ENCODE results near the gene RNF144B.

The RNF144B gene

GRCh38 chr6:18412068-18412467, 24.9 kb downstream of the RNF144B start:
- no peak for DNase-seq

DNA sequence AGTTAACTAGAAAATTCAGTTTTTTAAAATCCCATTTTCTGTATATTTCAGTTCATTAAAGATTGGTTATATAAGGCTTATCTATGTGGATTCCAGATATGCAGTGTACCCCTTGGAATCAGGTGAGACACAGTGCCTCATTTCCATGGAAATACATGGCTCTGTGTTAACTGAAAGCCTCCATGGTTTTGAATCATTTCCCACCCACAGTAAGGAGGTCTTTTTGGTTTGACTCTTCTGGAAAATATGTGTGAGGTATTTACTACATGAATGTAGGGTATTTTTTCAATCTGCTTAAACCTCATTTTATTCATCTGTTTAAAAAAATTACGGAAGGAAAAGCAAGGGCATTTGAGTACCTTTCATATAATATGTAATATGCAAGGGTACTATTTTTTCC, 25.5 kb downstream of the RNF144B start:
- DNase-seq: no peak

DNA sequence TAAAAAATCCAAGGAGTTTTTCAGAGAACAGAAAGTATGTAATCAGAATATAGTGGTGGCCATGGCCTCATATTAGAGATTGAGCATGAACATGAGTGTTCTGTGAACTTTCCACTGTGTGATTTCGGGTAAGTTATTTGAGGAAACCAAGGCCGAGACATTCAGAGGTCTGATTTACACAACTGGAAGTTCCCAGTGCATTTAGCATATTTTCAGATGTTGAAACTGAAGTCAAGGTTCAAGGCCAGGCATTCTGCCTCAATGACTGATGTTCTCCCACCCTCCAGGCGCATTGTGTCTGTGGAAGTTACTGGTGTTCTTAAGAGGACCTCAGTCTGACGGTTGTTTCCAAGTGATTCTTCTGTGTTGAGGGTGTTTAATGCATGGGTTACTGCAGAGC, 26.2 kb downstream of the RNF144B start:
- DNase-seq: no peak

DNA sequence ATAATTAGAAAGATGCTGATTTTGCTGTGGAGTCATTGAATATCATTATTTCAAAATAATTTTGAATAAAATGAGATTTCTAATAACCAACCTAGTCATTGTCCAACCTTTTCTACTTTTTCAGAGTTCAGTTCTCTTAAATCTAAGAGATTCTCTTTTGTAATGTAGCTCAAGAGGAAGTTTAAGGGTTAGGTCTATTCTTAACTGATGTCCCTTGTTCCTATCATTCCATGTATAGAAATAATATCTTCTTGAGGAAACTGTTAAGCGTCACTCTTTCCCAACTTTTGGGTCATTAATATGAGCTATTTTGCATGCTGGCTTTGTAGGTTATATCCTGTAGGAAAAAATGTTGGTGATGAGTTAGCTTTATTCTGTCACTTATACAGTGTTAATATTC, 27.0 kb downstream of the RNF144B start:
- DNase-seq: no peak

DNA sequence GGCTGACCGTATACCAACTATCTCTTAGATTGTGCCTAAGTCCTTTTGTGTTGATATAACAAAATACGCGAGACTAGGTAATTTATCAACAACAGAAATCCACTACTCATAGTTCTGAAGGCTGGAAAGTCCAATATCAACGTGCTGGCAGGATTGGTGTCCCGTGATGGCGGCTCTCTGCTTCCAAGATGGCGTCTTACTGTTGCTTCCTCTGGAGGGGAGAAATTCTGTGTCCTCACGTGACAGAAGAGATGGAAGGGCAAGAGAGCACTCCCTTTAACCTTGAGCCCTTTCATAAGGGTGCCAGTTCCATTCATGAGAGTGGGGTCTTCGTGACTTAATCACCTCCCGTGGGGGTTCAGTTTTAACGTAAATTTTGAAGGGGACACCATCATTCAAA, 28.1 kb downstream of the RNF144B start:
- DNase-seq: no peak

DNA sequence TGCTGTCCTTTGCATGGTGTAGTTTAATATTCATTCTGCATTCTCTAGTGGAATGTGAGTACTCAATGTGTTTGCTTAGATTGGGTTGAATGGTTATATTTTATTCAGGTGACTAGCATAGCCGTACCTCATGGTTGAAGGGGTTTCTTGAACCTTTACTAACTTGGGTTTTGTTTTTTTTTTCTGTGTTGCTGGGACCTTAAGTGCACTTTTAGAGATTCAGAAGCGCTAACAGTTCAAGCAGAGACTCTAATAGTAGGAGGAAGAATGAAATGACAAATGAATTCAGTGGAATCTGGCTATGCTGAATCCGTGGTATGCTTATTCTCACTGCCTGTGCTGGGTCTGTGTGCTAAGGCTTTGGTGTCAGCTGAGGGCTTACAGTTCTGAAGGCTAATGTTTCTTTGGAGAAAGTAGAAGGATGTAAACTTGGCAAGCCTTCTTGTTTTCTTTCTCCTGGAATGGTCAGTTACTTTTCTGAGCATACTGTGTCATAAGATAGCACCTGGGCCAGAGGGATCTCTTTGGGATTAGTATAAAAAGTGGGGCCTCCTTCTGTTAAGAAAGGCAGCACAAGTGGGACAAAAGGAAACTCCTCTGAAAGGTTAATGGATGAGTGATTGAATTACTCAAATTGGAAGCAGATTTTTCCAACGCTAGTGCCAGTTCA, 28.7 kb downstream of the RNF144B start:
- DNase-seq: no peak

DNA sequence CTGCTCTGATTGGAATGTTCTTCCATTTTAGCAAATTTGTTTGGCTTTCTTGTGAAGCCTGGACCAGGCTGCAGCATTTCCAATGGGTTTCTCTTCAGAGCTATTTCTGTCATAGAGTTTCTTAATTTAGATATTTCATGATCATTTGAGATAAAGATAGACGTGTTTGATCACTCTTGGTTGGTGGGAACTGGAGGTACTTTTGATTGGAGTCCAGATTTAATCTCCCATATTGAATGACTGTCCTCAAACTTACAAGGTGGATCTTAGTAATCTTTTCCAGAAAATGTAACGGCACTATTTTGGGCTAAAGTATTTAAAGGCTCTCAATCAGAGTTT, 29.2 kb downstream of the RNF144B start:
- DNase-seq: no peak

DNA sequence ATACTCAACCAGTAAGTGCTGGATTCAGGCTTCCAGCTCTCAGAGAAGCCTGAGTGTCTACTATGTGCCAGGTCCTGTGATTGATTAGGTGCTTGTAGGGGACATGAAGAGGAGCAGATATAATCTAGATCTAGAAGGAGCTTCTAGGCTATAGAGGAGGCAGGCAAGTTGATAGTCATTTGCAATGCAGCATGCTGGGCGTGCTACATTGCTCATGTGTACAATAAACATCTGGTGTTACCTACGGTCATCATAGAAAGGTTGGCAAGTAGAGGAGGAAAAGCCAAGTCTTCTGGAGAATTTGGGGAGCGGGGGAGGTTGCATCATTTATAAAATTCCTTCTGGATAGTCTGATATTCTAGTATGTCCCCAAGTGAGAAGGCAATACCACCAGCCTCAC, 33.2 kb downstream of the RNF144B start:
- no peak for DNase-seq

DNA sequence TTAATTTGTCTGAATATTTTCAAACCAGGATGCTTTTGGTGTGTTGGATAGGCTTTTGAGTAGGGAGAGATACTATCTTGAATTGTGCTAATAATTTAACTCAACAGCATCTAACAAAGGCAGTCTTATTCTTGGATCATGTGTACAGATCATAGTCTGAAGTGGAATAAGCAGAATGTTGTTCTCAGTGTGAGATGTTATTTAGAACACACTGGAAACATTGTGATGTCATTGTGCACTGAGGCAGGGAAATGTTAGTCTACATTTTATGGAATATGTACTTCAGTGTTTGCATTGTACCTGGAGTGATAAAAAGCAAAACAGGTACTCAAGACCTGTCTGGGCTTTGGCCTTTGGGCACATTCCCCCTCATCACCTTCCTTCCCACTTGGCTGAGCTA, 35.0 kb downstream of the RNF144B start:
- DNase-seq: no peak

- no peak for DNase-seq
Measured at GRCh38 chr6:18423426-18423825, 36.3 kb downstream of the RNF144B start.

DNA sequence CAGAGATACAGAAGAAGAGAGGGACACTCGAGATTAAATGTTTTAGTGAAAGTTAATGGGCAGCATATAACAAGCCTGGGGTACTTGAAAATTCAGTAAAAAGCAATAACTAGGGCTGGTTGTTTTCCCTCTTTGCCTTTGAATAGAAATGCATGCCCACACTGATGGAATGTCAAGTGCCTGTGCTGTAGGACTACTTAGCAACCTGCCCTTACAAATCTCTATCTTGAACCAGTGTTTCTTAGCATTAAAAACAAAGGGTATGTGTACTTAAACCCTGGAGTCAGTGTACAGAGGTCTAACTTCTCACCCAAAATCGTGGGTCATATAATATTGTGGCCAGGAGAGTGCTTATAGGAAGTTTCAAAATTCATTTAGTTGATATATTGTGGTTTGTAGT, 37.1 kb downstream of the RNF144B start:
- no peak for DNase-seq

DNA sequence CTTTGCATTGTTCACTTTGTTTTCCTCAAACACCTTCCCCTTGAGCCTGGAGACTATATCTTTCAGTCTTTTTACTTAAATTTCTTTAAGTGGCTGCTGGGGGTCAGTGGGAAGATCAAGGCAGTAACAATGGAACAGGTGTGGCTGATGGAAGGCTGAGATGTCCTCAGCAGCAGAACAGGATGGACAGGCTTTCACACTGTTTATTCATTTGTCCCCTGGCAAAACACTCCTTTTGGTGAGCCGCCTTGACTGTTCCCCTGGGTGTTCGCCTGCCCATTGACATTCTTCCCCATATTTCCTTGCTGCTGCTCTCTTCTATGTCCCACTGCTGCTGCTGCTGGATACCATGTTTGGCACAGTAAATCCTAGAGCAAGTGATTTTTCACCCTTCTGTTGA, 38.1 kb downstream of the RNF144B start:
- no peak for DNase-seq

GRCh38 chr6:18427296-18427695, 40.1 kb downstream of the RNF144B start:
- no peak for DNase-seq

DNA sequence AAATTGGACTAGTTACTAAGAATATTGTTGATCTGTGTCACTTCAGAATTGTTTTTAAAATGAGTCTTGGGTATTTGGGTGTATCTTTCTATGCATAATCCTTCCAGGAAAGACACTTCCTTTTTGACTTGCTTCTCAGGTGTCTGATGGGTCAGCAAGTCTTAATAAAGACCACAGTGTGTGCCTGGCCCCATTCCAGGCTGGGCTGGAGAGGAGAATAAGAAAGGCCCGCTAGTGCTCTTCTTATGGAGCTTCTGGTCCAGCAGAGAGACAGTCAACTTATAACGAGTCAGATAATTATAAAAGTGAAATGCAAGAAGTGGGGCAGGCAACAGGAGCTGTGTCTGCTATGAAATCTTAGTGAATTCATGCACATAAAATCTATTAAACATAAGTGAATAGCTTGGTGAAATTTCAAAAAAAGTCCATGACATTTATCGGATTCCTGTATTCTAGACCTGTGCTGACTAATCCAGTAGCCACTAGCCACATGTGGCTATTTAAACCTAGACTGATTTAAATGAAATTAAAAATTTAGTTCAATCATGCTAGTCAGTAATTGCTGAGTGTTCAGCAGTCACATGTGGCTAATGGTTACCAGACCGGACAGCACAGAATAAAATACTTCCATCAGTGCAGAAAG, 42.6 kb downstream of the RNF144B start:
- DNase-seq: no peak

DNA sequence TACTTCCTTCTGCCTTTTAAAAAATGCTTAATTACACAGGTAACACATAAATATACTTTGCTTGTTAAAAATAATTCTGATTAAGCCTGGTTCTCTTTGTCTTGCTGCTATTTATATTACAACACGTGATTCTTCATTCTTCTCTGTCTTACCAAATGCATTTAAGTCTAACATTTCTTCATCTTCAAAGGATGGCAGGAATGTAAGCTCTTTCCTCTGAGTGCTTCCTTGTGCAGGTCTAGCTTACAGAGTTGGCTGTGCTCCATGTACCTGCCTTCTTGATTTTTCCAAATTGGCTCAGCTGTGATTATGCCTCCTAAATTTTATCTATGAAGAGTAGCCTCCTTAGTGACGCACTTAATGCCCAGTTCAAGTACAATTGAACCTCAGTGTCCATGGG, 44.4 kb downstream of the RNF144B start:
- DNase-seq: no peak

DNA sequence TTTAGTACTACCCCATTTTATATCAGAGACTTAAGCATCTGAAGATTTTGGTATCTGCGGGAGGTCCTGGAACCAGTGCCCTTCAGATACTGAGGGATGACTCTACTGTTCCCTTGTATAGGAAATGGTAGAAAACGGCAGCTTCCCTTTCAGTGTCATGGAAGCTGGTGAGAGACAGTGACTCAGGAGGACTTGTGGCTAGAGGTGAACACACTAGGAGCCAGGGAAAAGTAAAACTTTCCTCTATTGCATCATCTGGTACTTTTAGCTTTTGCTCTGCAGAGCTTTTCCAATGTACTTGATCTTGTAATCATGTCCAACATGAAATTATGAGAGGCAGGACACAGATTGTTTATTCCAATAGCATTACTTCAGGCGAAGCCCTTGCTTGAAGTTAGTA, 45.0 kb downstream of the RNF144B start:
- DNase-seq: no peak

GRCh38 chr6:18432619-18433018, 45.5 kb downstream of the RNF144B start:
- no peak for DNase-seq

GRCh38 chr6:18433059-18433458, 45.9 kb downstream of the RNF144B start:
- no peak for DNase-seq

DNA sequence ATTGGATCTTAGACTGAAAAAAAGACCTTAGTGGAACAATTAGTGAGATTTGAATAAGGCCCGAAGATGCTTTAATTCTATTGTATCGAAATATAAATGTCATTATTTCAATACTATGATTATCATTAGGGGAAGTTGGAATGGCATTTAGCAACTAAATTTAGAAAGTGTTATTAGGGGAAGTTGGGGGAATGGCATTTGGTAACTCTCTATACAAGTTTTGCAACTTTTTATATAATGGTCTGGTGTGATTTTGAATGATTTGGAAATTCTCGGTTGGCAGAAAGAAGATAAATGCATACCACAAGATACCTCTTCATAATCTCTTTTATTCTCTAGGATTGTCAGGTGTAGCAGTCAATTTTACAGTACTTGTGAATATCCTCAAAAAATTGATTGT, 49.2 kb downstream of the RNF144B start:
- DNase-seq: no peak

DNA sequence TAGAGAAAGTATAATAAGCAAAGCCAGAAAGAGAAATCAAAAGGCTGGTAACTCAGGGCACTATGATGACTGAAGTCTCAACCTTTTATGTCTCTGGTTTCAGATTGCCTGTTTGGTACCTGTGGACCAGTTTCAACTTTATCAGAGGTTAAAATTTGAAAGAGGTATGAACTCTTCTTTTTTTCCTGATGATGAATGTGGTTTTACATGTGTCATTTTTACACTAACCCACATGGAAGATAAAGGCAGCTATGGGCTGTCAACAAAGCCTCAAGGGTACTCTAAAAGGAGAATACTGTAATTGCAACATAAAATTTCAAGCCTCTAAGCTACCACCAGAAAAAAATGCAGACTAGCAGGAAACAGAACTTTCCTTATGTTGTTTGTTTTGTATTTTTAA, 52.4 kb downstream of the RNF144B start:
- DNase-seq: no peak

- no peak for DNase-seq
Measured at GRCh38 chr6:18441251-18441979, 54.3 kb downstream of the RNF144B start.

DNA sequence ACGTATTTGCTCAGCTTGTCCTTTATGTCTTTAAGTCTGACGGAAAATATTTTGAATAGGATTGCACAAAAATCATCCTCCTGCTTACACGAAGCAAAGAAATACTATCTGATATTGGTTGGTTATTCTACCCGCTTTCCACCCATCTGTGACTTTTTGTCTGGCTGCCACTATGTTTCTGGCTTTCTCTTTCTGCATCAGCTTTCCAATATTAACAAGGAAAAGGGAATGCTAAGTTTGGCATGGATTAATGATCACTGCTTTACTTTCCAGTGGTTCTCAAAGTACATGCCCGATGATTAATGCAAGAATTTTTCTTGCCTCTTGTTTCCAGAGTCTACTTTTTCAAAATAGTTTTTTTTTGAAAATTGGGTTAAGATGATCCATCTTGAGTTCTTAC, 57.0 kb downstream of the RNF144B start:
- DNase-seq: no peak

DNA sequence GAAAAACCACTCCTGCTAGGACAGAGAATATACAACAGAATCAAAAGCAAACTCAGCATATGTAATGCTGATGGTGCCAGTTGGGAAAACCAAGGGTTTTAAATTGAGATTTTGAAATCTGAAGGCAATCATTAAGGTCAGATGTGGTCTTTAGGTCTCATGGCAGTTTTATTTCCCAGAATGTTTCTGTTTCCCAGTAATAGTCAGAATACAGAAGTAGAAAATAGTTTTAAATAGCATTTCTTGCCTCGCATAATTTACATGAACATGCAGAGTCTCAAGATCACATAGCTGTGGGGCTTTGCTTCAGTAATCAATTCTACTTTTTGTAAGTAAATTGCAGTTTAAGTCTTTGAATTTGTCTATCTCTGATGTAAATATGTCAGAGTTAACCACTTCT, 58.1 kb downstream of the RNF144B start:
- DNase-seq: no peak

DNA sequence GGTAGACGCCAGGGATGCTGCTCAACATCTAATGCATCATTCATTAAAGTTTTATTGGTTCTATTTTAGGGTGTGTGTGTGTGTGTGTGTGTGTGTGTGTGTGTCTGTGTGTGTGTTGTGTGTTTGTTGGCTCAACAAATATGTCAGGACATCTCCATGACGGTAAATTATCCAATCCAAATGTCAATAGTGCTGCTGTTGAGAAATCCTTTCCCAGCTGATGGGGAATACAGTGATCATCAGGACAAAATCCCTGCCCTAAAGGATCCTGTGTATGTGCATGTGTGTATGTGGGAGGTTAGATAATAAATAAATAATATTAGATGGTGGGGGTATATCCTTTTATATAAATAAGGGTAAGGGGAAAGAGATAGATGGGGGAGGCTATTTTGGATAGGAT, 59.6 kb downstream of the RNF144B start:
- no peak for DNase-seq

- no peak for DNase-seq
Measured at GRCh38 chr6:18447552-18447951, 60.4 kb downstream of the RNF144B start.
